GM18951 (cell line): ENCODE results near the gene AMOTL2.

Experiments used
- POLR2A ChIP-seq: IDR thresholded peaks from 4 replicates; pipeline ENCODE4 v1.6.1; 2011; ENCODE audit warnings: mild to moderate bottlenecking; ENCODE audit not compliant: insufficient read length, insufficient read depth; ENCODE audit errors: extremely low read depth
- in situ Hi-C: fragments of 300-500 bp; cut with MboI; formaldehyde crosslinking; loops from one replicate; pipeline ENCODE4 v1.12.0; 2022; ENCODE audit warnings: low sequenced_read_pairs, mixed read lengths, inconsistent platforms; ENCODE audit not compliant: unreplicated experiment

The AMOTL2 gene

GRCh38 chr3:134333522-134334181, 40.6 kb downstream of the AMOTL2 start:
- in situ Hi-C loops, result no loop called here
- TF ChIP-seq POLR2A, result no peak

DNA sequence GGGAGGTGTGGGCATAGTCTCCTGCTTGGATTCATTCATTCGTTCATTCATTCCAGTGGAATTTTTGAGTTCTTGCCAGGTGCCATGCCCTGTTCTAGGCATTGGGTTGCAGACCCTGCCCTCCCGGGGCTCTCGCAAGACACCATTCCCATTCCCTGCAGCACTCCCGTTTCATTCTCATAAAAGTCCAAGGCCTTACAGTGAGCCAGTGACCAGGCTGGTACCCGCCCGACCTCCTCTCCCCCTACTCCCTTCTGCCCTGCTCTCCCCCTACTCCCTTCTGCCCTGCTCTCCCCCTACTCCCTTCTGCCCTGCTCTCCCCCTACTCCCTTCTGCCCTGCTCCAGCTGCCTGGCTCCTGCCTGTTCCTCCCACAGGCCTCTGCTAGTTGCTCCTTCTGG, 41.9 kb downstream of the AMOTL2 start:
- no peak for TF ChIP-seq POLR2A
- in situ Hi-C loops, result no loop called here

- TF ChIP-seq POLR2A, result no peak
- in situ Hi-C loops, result no loop called here
These were observed 42.4 kb downstream of the AMOTL2 start for GRCh38 chr3:134331811-134332199.

- in situ Hi-C loops, result no loop called here
- no peak for TF ChIP-seq POLR2A
These were observed 43.1 kb downstream of the AMOTL2 start for GRCh38 chr3:134330883-134331810.

GRCh38 chr3:134328846-134329245, 45.4 kb downstream of the AMOTL2 start:
- in situ Hi-C loops, result no loop called here
- no peak for TF ChIP-seq POLR2A

GRCh38 chr3:134328147-134328591, 46.1 kb downstream of the AMOTL2 start:
- TF ChIP-seq POLR2A, result no peak
- in situ Hi-C loops, result no loop called here

- TF ChIP-seq POLR2A, result no peak
- in situ Hi-C loops, result no loop called here
These were observed 46.7 kb downstream of the AMOTL2 start for GRCh38 chr3:134327594-134327975.

- in situ Hi-C loops, result no loop called here
- no peak for TF ChIP-seq POLR2A
These were observed 47.3 kb downstream of the AMOTL2 start for GRCh38 chr3:134326760-134327593.

GRCh38 chr3:134326126-134326525, 48.1 kb downstream of the AMOTL2 start:
- in situ Hi-C loops, result no loop called here
- TF ChIP-seq POLR2A, result no peak

- in situ Hi-C loops, result no loop called here
These were observed 48.5 kb downstream of the AMOTL2 start for GRCh38 chr3:134325706-134326105.

DNA sequence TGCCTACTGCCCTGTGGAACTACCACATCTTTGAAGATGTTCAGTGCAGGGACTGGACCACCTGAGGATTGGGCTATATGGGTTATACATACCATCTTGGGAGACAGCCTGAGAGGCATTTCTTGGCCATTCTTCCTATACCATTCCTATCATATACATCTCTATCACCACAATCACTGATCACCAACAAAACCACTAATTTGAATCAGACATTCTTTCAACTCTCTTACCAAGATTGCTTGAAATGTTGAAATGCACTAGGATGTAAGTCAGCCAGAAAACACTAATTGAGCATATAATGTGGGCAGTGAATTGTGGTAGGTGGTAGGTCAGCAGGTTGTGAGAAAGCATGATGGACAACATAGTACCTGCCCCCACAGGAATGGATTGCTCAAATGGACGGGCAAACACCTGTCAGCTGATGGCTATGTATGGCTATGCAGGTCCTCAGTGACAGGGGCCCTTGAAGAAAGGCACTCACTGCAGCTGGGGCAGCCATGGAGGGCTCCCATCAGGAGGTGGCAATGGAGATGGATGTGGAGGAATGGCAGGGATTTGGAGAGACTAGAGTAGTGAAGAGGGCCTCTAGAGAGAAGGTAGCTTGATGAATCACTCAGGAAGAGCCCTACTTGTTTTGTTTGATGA, 49.1 kb downstream of the AMOTL2 start:
- in situ Hi-C loops, result no loop called here
- no peak for TF ChIP-seq POLR2A

More at GRCh38 chr3:134325706-134326105, 48.5 kb downstream of the AMOTL2 start:
- TF ChIP-seq POLR2A, result no peak
